Panc1 (cell line): ENCODE data around the gene USP10.

Experiments
- POLR2AphosphoS5 ChIP-seq: IDR thresholded peaks from 2 replicates; pipeline ENCODE4 v1.6.1; 2012; ENCODE audit warnings: mild to moderate bottlenecking, low read depth, low read length, moderate library complexity
- REST ChIP-seq, 2 experiments: IDR thresholded peaks; 2 replicates each; pipeline ENCODE4 v1.6.1; 2011 to 2012; ENCODE audit warnings: low read depth in 2 of 2, control low read depth in 1 of 2, low read length in 1 of 2, mild to moderate bottlenecking in 1 of 2, moderate library complexity in 1 of 2; ENCODE audit not compliant: insufficient read depth in 1 of 2
- SIN3A ChIP-seq: IDR thresholded peaks from 2 replicates; pipeline ENCODE4 v1.6.1; 2012; ENCODE audit warnings: low read depth, mild to moderate bottlenecking, low read length, moderate library complexity, borderline replicate concordance; ENCODE audit not compliant: insufficient read depth
- TCF7L2 ChIP-seq: IDR thresholded peaks from 2 replicates; pipeline ENCODE4 v1.6.1; 2011; ENCODE audit warnings: mild to moderate bottlenecking, low read depth, low read length, inconsistent platforms
- TF ChIP-seq, protein P1 (sequence below): fragments of 450-650 bp; IDR thresholded peaks from 2 replicates; pipeline ENCODE4 v1.5.1; 2017; ENCODE audit warnings: mild to moderate bottlenecking

GRCh38 chr16:84751947-84752346 is 52.1 kb downstream of the USP10 start:
- TF ChIP-seq, protein P1, sequence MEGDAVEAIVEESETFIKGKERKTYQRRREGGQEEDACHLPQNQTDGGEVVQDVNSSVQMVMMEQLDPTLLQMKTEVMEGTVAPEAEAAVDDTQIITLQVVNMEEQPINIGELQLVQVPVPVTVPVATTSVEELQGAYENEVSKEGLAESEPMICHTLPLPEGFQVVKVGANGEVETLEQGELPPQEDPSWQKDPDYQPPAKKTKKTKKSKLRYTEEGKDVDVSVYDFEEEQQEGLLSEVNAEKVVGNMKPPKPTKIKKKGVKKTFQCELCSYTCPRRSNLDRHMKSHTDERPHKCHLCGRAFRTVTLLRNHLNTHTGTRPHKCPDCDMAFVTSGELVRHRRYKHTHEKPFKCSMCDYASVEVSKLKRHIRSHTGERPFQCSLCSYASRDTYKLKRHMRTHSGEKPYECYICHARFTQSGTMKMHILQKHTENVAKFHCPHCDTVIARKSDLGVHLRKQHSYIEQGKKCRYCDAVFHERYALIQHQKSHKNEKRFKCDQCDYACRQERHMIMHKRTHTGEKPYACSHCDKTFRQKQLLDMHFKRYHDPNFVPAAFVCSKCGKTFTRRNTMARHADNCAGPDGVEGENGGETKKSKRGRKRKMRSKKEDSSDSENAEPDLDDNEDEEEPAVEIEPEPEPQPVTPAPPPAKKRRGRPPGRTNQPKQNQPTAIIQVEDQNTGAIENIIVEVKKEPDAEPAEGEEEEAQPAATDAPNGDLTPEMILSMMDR: no peak
- TF ChIP-seq TCF7L2: no peak
- TF ChIP-seq REST (IDR thresholded peaks at IDR 0.05; ENCODE audit: insufficient read depth in 1 of 2, low read depth in 2 of 2, low read length in 1 of 2): no peak
- no peak for TF ChIP-seq POLR2AphosphoS5
- TF ChIP-seq SIN3A: no peak
